Activated T-helper 17 cell treated with anti-CD3 and anti-CD28 coated beads, Interleukin-2, amount 50 U/mL, for 72 hours (primary cell): ENCODE results near the gene PPP2R3A. TPM values are rescaled to one million over a fixed set of nuclear protein-coding genes. Genes with fewer than 3 reads are reported as not detected.
"Not testable (repeated sequence)": the region's sequence is repeated elsewhere in the genome, so short reads cannot be mapped to it uniquely, and the experiment has no call there.

Experiments used
- ATAC-seq: fragments of 150-1000 bp; cut with Tn5 transposase; replicated peaks from 2 replicates; pipeline ENCODE4 v1.10.0; 2021; ENCODE audit warnings: mild to moderate bottlenecking, moderate library complexity
- H3K27ac Mint-ChIP-seq: one replicate; pipeline ENCODE4 v1.8.0; 2022; ENCODE audit warnings: mixed read lengths
- H3K27me3 Mint-ChIP-seq: one replicate; pipeline ENCODE4 v1.8.0; 2022; ENCODE audit warnings: mixed read lengths
- H3K36me3 Mint-ChIP-seq: one replicate; pipeline ENCODE4 v1.8.0; 2022; ENCODE audit warnings: low read depth, mild to moderate bottlenecking, mixed read lengths
- H3K4me1 Mint-ChIP-seq: one replicate; pipeline ENCODE4 v1.8.0; 2022; ENCODE audit warnings: mixed read lengths
- H3K4me3 Mint-ChIP-seq: one replicate; pipeline ENCODE4 v1.8.0; 2022; ENCODE audit warnings: mild to moderate bottlenecking, mixed read lengths
- H3K9me3 Mint-ChIP-seq: one replicate; pipeline ENCODE4 v1.8.0; 2022; ENCODE audit warnings: mixed read lengths
- total RNA-seq, 2 donors: library from RNA; stranded (reverse); gene quantifications; one replicate each; pipeline ENCODE4 v1.2.3, GENCODE V29; 2022

Gene PPP2R3A
- total RNA-seq, 2 donors from 2014 or later: 0.15 to 0.79 TPM

GRCh38 chr3:136120373-136121348 lies 155.1 kb downstream of the PPP2R3A start:
- Mint-ChIP-seq H3K4me1 (no peaks in the 10 kb centered on the region), H3K36me3 (no peaks in the 10 kb centered on the region), H3K4me3 (no peak overlapping the region), H3K9me3 (peaks cover 4% of the 10 kb centered on the region), H3K27me3 (peaks cover 8% of the 10 kb centered on the region), H3K27ac (no peak overlapping the region)
- no peak for ATAC-seq

DNA sequence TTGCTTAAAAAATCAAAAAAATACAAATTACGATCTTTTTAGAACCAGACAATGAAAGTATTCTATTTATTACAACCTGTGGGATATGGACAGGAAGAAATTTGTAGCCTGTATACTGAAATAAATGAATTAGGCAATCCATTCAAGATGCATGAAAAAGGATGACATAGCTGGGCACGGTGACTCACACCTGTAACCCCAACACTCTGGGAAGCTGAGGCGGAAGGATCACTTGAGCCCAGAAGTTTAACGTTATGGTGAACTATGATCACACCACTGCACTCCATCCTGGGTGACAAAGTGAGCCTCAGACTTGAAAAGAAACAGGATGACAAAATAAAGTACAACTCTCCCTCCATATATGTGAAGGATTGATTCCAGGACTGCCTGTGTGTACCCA lies 156.5 kb downstream of the PPP2R3A start:
- H3K4me3 Mint-ChIP-seq: no peak overlapping the region
- peaks cover 4% of the 10 kb centered on the region for H3K27me3 Mint-ChIP-seq
- H3K9me3 Mint-ChIP-seq: peaks cover 3% of the 10 kb centered on the region
- peak; percentile 19 for ATAC-seq
- no peaks in the 10 kb centered on the region for H3K4me1 Mint-ChIP-seq
- peaks cover 1% of the 10 kb centered on the region for H3K36me3 Mint-ChIP-seq
- H3K27ac Mint-ChIP-seq: no peak overlapping the region

DNA sequence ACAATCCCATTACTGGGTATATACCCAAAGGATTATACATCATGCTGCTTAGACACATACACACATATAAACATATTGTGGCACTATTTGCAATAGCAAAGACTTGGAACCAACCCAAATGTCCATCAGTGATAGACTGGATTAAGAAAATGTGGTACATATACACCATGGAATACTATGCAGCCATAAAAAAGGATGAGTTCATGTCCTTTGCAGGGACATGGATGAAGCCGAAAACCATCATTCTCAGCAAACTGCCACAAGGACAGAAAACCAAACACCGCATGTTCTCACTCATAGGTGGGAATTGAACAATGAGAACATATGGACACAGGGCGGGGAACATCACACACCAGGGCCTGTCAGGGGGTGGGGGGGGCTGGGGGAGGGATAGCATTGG lies 166.1 kb downstream of the PPP2R3A start:
- not testable (repeated sequence) for H3K4me3 Mint-ChIP-seq, ATAC-seq, H3K27me3 Mint-ChIP-seq, H3K4me1 Mint-ChIP-seq, H3K36me3 Mint-ChIP-seq, H3K27ac Mint-ChIP-seq, H3K9me3 Mint-ChIP-seq

DNA sequence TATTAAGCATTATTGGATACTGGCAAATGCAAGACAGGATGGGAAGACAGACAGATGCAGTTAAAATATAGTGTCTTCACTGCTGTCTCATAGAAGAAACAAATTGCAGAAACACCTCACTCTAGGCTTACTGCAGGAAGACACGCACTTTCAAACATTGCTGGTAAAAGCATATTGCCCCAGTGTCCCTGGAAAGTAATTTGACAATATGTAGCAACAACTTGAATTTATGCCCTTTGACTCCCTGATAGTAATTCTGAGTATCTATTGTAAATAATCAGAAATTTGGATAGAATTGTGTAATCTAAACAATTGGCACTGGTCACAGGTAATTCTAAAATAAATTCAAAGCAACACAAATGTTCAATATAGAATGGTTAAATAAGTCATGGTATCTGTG lies 168.6 kb downstream of the PPP2R3A start:
- no peaks in the 10 kb centered on the region for H3K36me3 Mint-ChIP-seq
- no peak for ATAC-seq
- no peaks in the 10 kb centered on the region for H3K4me1 Mint-ChIP-seq
- no peak overlapping the region for H3K27ac Mint-ChIP-seq
- no peaks in the 10 kb centered on the region for H3K9me3 Mint-ChIP-seq
- H3K4me3 Mint-ChIP-seq: no peak overlapping the region
- no peaks in the 10 kb centered on the region for H3K27me3 Mint-ChIP-seq

GRCh38 chr3:136135039-136135802 lies 169.7 kb downstream of the PPP2R3A start:
- Mint-ChIP-seq H3K9me3 (no peaks in the 10 kb centered on the region), H3K4me1 (no peaks in the 10 kb centered on the region), H3K27me3 (no peaks in the 10 kb centered on the region), H3K27ac (no peak overlapping the region), H3K36me3 (no peaks in the 10 kb centered on the region), H3K4me3 (no peak overlapping the region)
- ATAC-seq: no peak

DNA sequence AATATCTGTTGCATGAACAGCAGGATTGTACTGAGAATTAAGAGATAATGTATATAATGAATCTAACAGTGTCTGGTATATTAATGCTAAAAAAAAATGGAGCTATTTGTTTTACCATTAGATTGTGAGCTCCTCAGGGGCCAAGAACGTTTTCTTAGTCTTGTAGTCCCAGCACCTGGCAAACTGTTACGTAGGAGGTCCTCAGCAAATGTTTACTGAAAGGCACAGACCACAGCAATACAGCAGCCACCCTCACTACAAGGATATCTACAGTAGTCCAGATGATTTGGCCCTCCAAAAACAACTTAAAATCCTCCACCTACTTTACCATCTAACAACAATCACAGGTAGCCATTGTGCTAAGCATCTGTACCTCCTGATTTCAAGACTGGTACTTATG lies 170.9 kb downstream of the PPP2R3A start:
- Mint-ChIP-seq H3K27ac (no peak overlapping the region), H3K4me1 (peaks cover 2% of the 10 kb centered on the region), H3K27me3 (no peaks in the 10 kb centered on the region), H3K36me3 (no peaks in the 10 kb centered on the region), H3K9me3 (no peaks in the 10 kb centered on the region), H3K4me3 (no peak overlapping the region)
- no peak for ATAC-seq

GRCh38 chr3:136141291-136141785 lies 175.8 kb downstream of the PPP2R3A start:
- H3K4me3 Mint-ChIP-seq: no peak overlapping the region
- H3K9me3 Mint-ChIP-seq: no peaks in the 10 kb centered on the region
- H3K4me1 Mint-ChIP-seq: peaks cover 13% of the 10 kb centered on the region
- peak overlapping the region; percentile 66 for H3K27ac Mint-ChIP-seq
- no peaks in the 10 kb centered on the region for H3K36me3 Mint-ChIP-seq
- no peaks in the 10 kb centered on the region for H3K27me3 Mint-ChIP-seq
- ATAC-seq: peak; percentile 30

GRCh38 chr3:136141891-136142290 lies 176.4 kb downstream of the PPP2R3A start:
- H3K36me3 Mint-ChIP-seq: peaks cover under 1% of the 10 kb centered on the region
- no peaks in the 10 kb centered on the region for H3K9me3 Mint-ChIP-seq
- H3K27ac Mint-ChIP-seq: peak overlapping the region; percentile 66
- ATAC-seq: no peak
- H3K4me1 Mint-ChIP-seq: peaks cover 13% of the 10 kb centered on the region
- no peak overlapping the region for H3K4me3 Mint-ChIP-seq
- H3K27me3 Mint-ChIP-seq: no peaks in the 10 kb centered on the region

GRCh38 chr3:136142592-136142991 lies 177.1 kb downstream of the PPP2R3A start:
- Mint-ChIP-seq H3K4me1 (peaks cover 13% of the 10 kb centered on the region), H3K27ac (peak overlapping the region; percentile 66), H3K4me3 (no peak overlapping the region), H3K27me3 (no peaks in the 10 kb centered on the region), H3K36me3 (peaks cover 8% of the 10 kb centered on the region), H3K9me3 (no peaks in the 10 kb centered on the region)
- ATAC-seq: peak; percentile 90

GRCh38 chr3:136144397-136144796 lies 178.9 kb downstream of the PPP2R3A start:
- Mint-ChIP-seq H3K4me1 (peaks cover 21% of the 10 kb centered on the region), H3K36me3 (peaks cover 24% of the 10 kb centered on the region)
- not testable (repeated sequence) for H3K4me3 Mint-ChIP-seq, ATAC-seq, H3K9me3 Mint-ChIP-seq, H3K27ac Mint-ChIP-seq, H3K27me3 Mint-ChIP-seq

DNA sequence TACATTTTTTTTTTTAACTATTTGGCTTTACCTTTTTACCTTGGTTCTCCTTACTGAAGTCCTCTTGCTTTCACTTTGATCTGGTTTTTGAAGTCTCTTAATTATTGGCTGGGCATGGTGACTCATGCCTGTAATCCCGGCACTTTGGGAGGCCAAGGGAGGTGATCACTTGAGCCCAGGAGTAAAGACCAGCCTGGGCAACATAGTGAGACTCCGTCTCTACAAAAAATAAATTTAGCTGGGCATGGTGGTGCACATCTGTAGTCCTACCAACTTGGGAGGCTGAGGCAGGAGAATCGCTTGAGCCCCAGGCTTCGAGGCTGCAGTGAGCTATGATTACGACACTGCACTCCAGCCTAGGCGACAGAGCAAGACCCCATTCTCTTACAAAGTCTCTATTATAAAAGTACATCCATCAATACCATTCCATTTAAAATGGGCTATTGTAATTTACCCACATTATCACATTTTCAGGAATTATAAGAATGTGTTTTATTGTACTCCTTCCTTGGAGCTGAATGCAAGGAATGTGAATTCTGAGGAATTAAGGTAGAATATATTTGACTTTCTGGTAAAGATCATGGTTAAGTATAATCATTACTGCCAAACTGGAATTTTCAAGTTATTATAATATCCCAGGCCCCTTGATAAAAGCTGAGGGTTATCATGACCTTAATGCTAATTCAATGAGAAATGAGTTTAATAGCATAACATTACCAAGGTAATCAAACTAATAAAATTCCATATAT lies 181.6 kb downstream of the PPP2R3A start:
- Mint-ChIP-seq H3K4me3 (no peak overlapping the region), H3K36me3 (peaks cover 52% of the 10 kb centered on the region), H3K27ac (peak overlapping the region; percentile 75), H3K4me1 (peaks cover 35% of the 10 kb centered on the region), H3K27me3 (no peaks in the 10 kb centered on the region), H3K9me3 (no peaks in the 10 kb centered on the region)
- ATAC-seq: no peak

GRCh38 chr3:136149667-136150066 lies 184.1 kb downstream of the PPP2R3A start:
- Mint-ChIP-seq H3K4me3 (peak overlapping the region; percentile 54), H3K27me3 (no peaks in the 10 kb centered on the region), H3K36me3 (peaks cover 71% of the 10 kb centered on the region), H3K27ac (peak overlapping the region; percentile 80), H3K9me3 (no peaks in the 10 kb centered on the region), H3K4me1 (peaks cover 46% of the 10 kb centered on the region)
- peak; percentile 75 for ATAC-seq

DNA sequence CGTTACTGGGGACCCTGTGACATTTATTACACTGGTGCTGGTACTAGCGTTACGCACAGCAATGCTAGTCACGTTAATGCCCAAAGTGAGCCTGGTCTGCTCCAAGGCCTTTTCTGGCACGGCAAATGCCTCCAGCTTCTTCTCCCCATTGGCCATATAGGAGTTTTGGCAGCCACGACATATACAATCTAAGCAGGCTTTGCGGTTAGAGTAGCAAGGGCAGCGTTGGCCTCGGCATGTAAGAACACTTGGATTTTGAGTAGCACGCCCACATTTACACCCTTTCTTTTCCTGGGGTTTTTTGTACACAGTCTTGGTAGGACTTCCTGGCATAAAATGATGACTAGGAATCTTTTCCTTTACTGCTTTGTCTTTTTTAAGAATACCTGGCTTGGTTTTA lies 185.7 kb downstream of the PPP2R3A start:
- Mint-ChIP-seq H3K36me3 (peaks cover 71% of the 10 kb centered on the region), H3K4me1 (peaks cover 52% of the 10 kb centered on the region), H3K4me3 (no peak overlapping the region), H3K27ac (peak overlapping the region; percentile 28), H3K9me3 (no peaks in the 10 kb centered on the region), H3K27me3 (no peaks in the 10 kb centered on the region)
- no peak for ATAC-seq

DNA sequence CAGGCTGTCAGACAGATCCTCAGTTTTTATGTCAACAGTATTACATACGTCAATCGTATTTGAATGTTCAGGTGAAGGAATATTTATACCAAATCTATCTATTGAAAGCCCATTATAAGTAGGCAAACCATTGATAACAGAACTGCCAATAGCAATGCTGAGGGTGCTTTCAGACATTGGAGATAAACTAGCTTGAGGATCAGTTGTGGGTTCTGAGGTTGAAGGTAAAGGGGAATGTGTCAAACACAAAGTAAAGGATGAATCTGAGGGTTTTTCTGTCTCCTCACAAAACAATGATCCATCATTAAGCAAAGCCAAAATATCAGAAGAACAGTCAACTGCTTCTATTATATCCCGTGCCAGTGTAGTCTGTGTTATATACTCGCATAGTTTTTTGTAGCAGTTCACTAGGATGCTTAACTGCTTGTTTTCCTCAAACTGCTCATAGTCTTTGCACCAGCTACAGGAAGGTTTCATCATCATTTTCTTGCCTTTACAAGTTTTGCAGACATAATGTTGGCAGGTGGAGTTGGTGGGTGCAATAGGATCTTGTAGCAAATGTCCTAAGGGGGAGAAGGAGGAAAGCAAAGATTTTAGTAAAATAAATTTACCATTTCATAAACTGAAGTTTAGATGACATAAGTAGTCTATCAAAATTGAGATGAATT lies 186.8 kb downstream of the PPP2R3A start:
- ATAC-seq: peak; percentile 50
- no peaks in the 10 kb centered on the region for H3K27me3 Mint-ChIP-seq
- H3K4me3 Mint-ChIP-seq: no peak overlapping the region
- H3K36me3 Mint-ChIP-seq: peaks cover 66% of the 10 kb centered on the region
- peak overlapping the region; percentile 28 for H3K27ac Mint-ChIP-seq
- H3K9me3 Mint-ChIP-seq: no peaks in the 10 kb centered on the region
- H3K4me1 Mint-ChIP-seq: peaks cover 56% of the 10 kb centered on the region
